Measurements from ENCODE around the gene PIWIL1. TPM values are rescaled to one million over a fixed set of nuclear protein-coding genes. Genes with fewer than 3 reads are reported as not detected.

The PIWIL1 gene
- polyA plus RNA-seq, 1 of the 3 experiments (the other 2 are of a cell fraction), result 0.05 TPM

- TF ChIP-seq CTCF (IDR thresholded peaks at IDR 0.05), result no peak
- TF ChIP-seq MEF2A (IDR thresholded peaks at IDR 0.05; ENCODE audit: borderline replicate concordance, low read depth), result no peak
- no peak for TF ChIP-seq JUND (IDR thresholded peaks at IDR 0.05)
- TF ChIP-seq SMC3 (IDR thresholded peaks at IDR 0.05; ENCODE audit: low read depth, low read length), result no peak
- no peak for TF ChIP-seq PBX3 (IDR thresholded peaks at IDR 0.05)
- TF ChIP-seq RFX5 (IDR thresholded peaks at IDR 0.05; ENCODE audit: low read length), result no peak
Measured at GRCh38 chr12:130367003-130367402, 29.3 kb downstream of the PIWIL1 start (continued).

GRCh38 chr12:130367523-130367922 is 29.8 kb downstream of the PIWIL1 start:
- Histone ChIP-seq H2AFZ (ENCODE audit: low read depth) (no peak overlapping the region), H3K4me2 (no peak overlapping the region), H3K9me3 (0 out of 2 replicates have a peak, but pooled peaks cover 3% of the 10 kb centered on the region), H3K27ac (ENCODE audit: low read depth in 2 of 2, low read length in 1 of 2) (no peak overlapping the region), H3F3A (replicated peaks; ENCODE audit: insufficient read depth) (no peaks in the 10 kb centered on the region), H3K9me2 (no peaks in the 10 kb centered on the region), H3K9ac (no peak overlapping the region), H3K36me3 (replicated peaks in 1 of 2; ENCODE audit: control insufficient read depth in 1 of 2, insufficient read depth in 2 of 2, low read length in 1 of 2) (no peaks in the 10 kb centered on the region), H4K20me1 (ENCODE audit: insufficient read depth) (no peaks in the 10 kb centered on the region), H3K27me3 (ENCODE audit: insufficient read depth) (no peaks in the 10 kb centered on the region), H3K79me2 (ENCODE audit: insufficient read depth) (no peaks in the 10 kb centered on the region), H3K4me1 (ENCODE audit: control insufficient read depth in 1 of 2, insufficient read depth in 2 of 2, low read depth in 1 of 2, low read length in 1 of 2) (peaks cover 0 to 4% of the 10 kb centered on the region in 2 experiments; a peak in 1 of 4 replicates), H3K4me3 (ENCODE audit: low read depth in 2 of 2, low read length in 1 of 2) (no peak overlapping the region)
- TF ChIP-seq GATA2 (CRISPR knock-in tag; IDR thresholded peaks at IDR 0.05) (no peak), CTCF (IDR thresholded peaks at IDR 0.05) (no peak), JUND (IDR thresholded peaks at IDR 0.05) (no peak), RFX5 (IDR thresholded peaks at IDR 0.05; ENCODE audit: low read length) (no peak), USF1 (IDR thresholded peaks at IDR 0.05; ENCODE audit: borderline replicate concordance, low read depth) (no peak), POLR2AphosphoS5 (IDR thresholded peaks at IDR 0.05; ENCODE audit: low read depth, low read length) (no peak), RCOR1 (IDR thresholded peaks at IDR 0.05; ENCODE audit: low read length) (no peak), USF2 (IDR thresholded peaks at IDR 0.05; ENCODE audit: borderline replicate concordance, low read depth, low read length) (no peak)
- ChIA-PET CTCF (no interaction called here), POLR2A (no interaction called here)
- no peak for DNase-seq
- 58% methylated on average over 9 of the region's 13 CpGs for WGBS (ENCODE audit: low lambda C conversion rate)
